K562 (cell line): ENCODE measurements around the gene SLC17A1. TPM values are rescaled to one million over a fixed set of nuclear protein-coding genes. Genes with fewer than 3 reads are reported as not detected.

Source experiments
- BRF2 ChIP-seq: IDR thresholded peaks from 3 replicates; pipeline ENCODE4 v1.6.1; 2011; ENCODE audit warnings: borderline replicate concordance, mild to moderate bottlenecking; ENCODE audit not compliant: insufficient read length, insufficient read depth
- FOSL1 ChIP-seq: fragments of 200-800 bp; sonication (Bioruptor generic); conservative IDR thresholded peaks from 2 replicates; pipeline ENCODE4 v1.6.1; 2016; ENCODE audit warnings: missing genetic modification characterization, missing compliant biosample characterization
- FUS ChIP-seq: fragments of 200-400 bp; formaldehyde crosslinking; optimal IDR thresholded peaks from 2 replicates; pipeline ENCODE3; 2017; ENCODE audit warnings: low read depth, low read length
- HMGXB4 ChIP-seq: sonication (generic); formaldehyde crosslinking; IDR thresholded peaks from 2 replicates; pipeline ENCODE4 v1.8.1; 2023; ENCODE audit warnings: mild to moderate bottlenecking, missing genetic modification reagents
- HNRNPUL1 ChIP-seq: fragments of 200-400 bp; formaldehyde crosslinking; IDR thresholded peaks from 2 replicates; pipeline ENCODE4 v1.6.1; 2017; ENCODE audit warnings: low read length
- KDM1A ChIP-seq, 2 experiments: fragments of 450-650 bp; IDR thresholded peaks; 2 replicates each; pipeline ENCODE4 v1.6.1; 2016; ENCODE audit warnings: mild to moderate bottlenecking in 2 of 2
- RHOXF2B ChIP-seq: fragments of 250-450 bp; sonication (Bioruptor Pico); conservative IDR thresholded peaks from 2 replicates; pipeline ENCODE4 v1.5.1; 2021
- SRSF1 ChIP-seq: fragments of 200-400 bp; formaldehyde crosslinking; IDR thresholded peaks from 2 replicates; pipeline ENCODE4 v1.6.1; 2017; ENCODE audit warnings: mild to moderate bottlenecking, low read depth, low read length, moderate library complexity
- ZBTB49 ChIP-seq: sonication (generic); formaldehyde crosslinking; IDR thresholded peaks from 2 replicates; pipeline ENCODE4 v1.8.0; 2022; ENCODE audit warnings: missing genetic modification reagents, mild to moderate bottlenecking, borderline replicate concordance
- ZNF143 ChIP-seq: sonication (generic); formaldehyde crosslinking; IDR thresholded peaks from 2 replicates; pipeline ENCODE4 v1.9.0; 2022; ENCODE audit warnings: mild to moderate bottlenecking, missing genetic modification reagents
- ZNF511 ChIP-seq: sonication (generic); formaldehyde crosslinking; IDR thresholded peaks from 2 replicates; pipeline ENCODE4 v1.8.0; 2022; ENCODE audit warnings: mild to moderate bottlenecking, missing genetic modification reagents
- polyA plus RNA-seq, 8 experiments: library from polyadenylated mRNA; depleted of rRNA in 4 of 8; stranded (reverse) in 5 of 8; unstranded in 3 of 8; fragments of >200 nt; fragmentation: Nextera tagmentation in 2 of 8; fragmentation: Illumina TruSeq in 1 of 8; extraction: Ambion mirVana in 2 of 8; extraction: Trizol in 1 of 8; gene quantifications; 2 replicates each; pipeline versions ENCODE4 v1.2.1 to v1.2.3, GENCODE V29; 2011 to 2014; ENCODE audit warnings: inconsistent platforms in 1 of 8, missing spikeins in 1 of 8
- total RNA-seq, 7 experiments: library from RNA; depleted of rRNA in 6 of 7; stranded (reverse); fragments of >200 nt in 6 of 7; fragmentation: Illumina TruSeq in 2 of 7; extraction: Trizol in 2 of 7; gene quantifications; 2 replicates each; pipeline versions ENCODE4 v1.2.1 to v1.2.3, GENCODE V29; 2011 to 2021; ENCODE audit warnings: low replicate concordance in 1 of 7

SLC17A1 gene
- total and polyA plus RNA-seq, 9 of the 15 experiments (the other 6 are each of a cell fraction or from before 2014, with no cell fraction given): not detected

- TF ChIP-seq HMGXB4 (CRISPR knock-in tag): no peak
- no peak for TF ChIP-seq ZNF511 (CRISPR knock-in tag)
- no peak for TF ChIP-seq ZNF143 (CRISPR knock-in tag)
- no peak for TF ChIP-seq HNRNPUL1
- no peak for TF ChIP-seq FOSL1 (tag)
- no peak for TF ChIP-seq KDM1A (IDR thresholded peaks at IDR 0.05)
- TF ChIP-seq ZBTB49 (CRISPR knock-in tag): no peak
- TF ChIP-seq BRF2: no peak
- no peak for TF ChIP-seq SRSF1
- TF ChIP-seq RHOXF2B (CRISPR knock-in tag): no peak
- TF ChIP-seq FUS: no peak
Observed at GRCh38 chr6:25769983-25770382, 61.9 kb downstream of the SLC17A1 start (continued).
